Stimulated activated CD4-positive, alpha-beta T cell treated with anti-CD3 and anti-CD28 coated beads, Interleukin-4, amount 100 ng/mL, for 1 hour (primary cell): ENCODE measurements around the gene CTBP1.

ENCODE experiments used
- DNase-seq: peaks from one replicate; pipeline ENCODE4 v3.0.0-alpha.2; 2020

CTBP1 gene

GRCh38 chr4:1193206-1194009, 55.5 kb downstream of the CTBP1 start:
- no peak for DNase-seq

GRCh38 chr4:1192493-1193205, 56.3 kb downstream of the CTBP1 start:
- DNase-seq, result peak; percentile 1

- DNase-seq, result no peak
Observed at GRCh38 chr4:1192091-1192492, 56.8 kb downstream of the CTBP1 start.

GRCh38 chr4:1191621-1192020, 57.3 kb downstream of the CTBP1 start:
- DNase-seq, result no peak

- DNase-seq, result peak; percentile 15
Observed at GRCh38 chr4:1187182-1187581, 61.7 kb downstream of the CTBP1 start.

GRCh38 chr4:1183985-1184773, 64.8 kb downstream of the CTBP1 start:
- DNase-seq, result no peak

- DNase-seq, result no peak
Observed at GRCh38 chr4:1182313-1182712, 66.6 kb downstream of the CTBP1 start.

- no peak for DNase-seq
Observed at GRCh38 chr4:1180663-1181062, 68.3 kb downstream of the CTBP1 start.

GRCh38 chr4:1179976-1180375, 69.0 kb downstream of the CTBP1 start:
- no peak for DNase-seq

GRCh38 chr4:1179089-1179441, 69.9 kb downstream of the CTBP1 start:
- no peak for DNase-seq

GRCh38 chr4:1178300-1179088, 70.4 kb downstream of the CTBP1 start:
- no peak for DNase-seq

GRCh38 chr4:1177274-1178141, 71.4 kb downstream of the CTBP1 start:
- DNase-seq, result no peak

GRCh38 chr4:1176398-1177273, 72.3 kb downstream of the CTBP1 start:
- no peak for DNase-seq

GRCh38 chr4:1175635-1176229, 73.2 kb downstream of the CTBP1 start:
- no peak for DNase-seq

- DNase-seq, result no peak
Observed at GRCh38 chr4:1174941-1175634, 73.8 kb downstream of the CTBP1 start.

GRCh38 chr4:1172971-1173757, 75.8 kb downstream of the CTBP1 start:
- no peak for DNase-seq

GRCh38 chr4:1172228-1172851, 76.6 kb downstream of the CTBP1 start, which contains the start of gene SPON2:
Gene SPON2 (minus strand): TSS chr4:1172583.
- no peak for DNase-seq
